Esophagus (tissue), 2 donors: ENCODE measurements around the gene CYB5B. TPM values are rescaled to one million over a fixed set of nuclear protein-coding genes. Genes with fewer than 3 reads are reported as not detected.
A peak's percentile ranks its signal among the peaks of the same experiment; 100 is the strongest.

Experiments
- H3K27ac ChIP-seq, 2 donors: one replicate each; pipeline ENCODE4 v1.5.1; 2013; ENCODE audit warnings: low read depth in 2 of 2, mild to moderate bottlenecking in 2 of 2, inconsistent platforms in 1 of 2, low read length in 1 of 2, moderate library complexity in 1 of 2
- H3K27me3 ChIP-seq, 2 donors: one replicate each; pipeline ENCODE4 v1.6.1; 2013; ENCODE audit warnings: low read length in 2 of 2, control low read depth in 1 of 2, mild to moderate bottlenecking in 1 of 2; ENCODE audit not compliant: insufficient read depth in 2 of 2, control insufficient read depth in 1 of 2
- H3K36me3 ChIP-seq, 2 donors: one replicate each; pipeline ENCODE4 v1.6.1; 2013; ENCODE audit warnings: low read length in 1 of 2; ENCODE audit not compliant: control insufficient read depth in 2 of 2, insufficient read depth in 2 of 2
- H3K4me1 ChIP-seq, 2 donors: one replicate each; pipeline ENCODE4 v1.6.1; 2013; ENCODE audit warnings: low read length in 1 of 2; ENCODE audit not compliant: control insufficient read depth in 2 of 2, insufficient read depth in 2 of 2
- H3K4me3 ChIP-seq, 2 donors: one replicate each; pipeline ENCODE4 v1.5.1; 2013; ENCODE audit warnings: low read length in 2 of 2, mild to moderate bottlenecking in 2 of 2, low read depth in 1 of 2, moderate library complexity in 1 of 2
- H3K9me3 ChIP-seq, 2 donors: one replicate each; pipeline ENCODE4 v1.6.1; 2013; ENCODE audit warnings: mild to moderate bottlenecking in 2 of 2, low read depth in 1 of 2, low read length in 1 of 2, moderate library complexity in 1 of 2; ENCODE audit not compliant: control insufficient read depth in 2 of 2, insufficient read depth in 1 of 2
- WGBS, 2 donors: extraction: QIAGEN DNeasy Blood & Tissue Kit; methylation state at CpG; one replicate each; pipeline ENCODE4 v1.1.7; 2013; 5-methylcytosine and 5-hydroxymethylcytosine counted together
- polyA plus RNA-seq, 2 donors: library from polyadenylated mRNA; stranded (reverse); fragments of 200-250 nt; gene quantifications; one replicate each; pipeline ENCODE4 v1.2.3, GENCODE V29; 2013
- donor health status: healthy with polysubstance abuse.
- donor health status: Bipolar disorder and iron deficiency.

The CYB5B gene
- polyA plus RNA-seq, 2 donors = 41.1 to 64.9 TPM

DNA sequence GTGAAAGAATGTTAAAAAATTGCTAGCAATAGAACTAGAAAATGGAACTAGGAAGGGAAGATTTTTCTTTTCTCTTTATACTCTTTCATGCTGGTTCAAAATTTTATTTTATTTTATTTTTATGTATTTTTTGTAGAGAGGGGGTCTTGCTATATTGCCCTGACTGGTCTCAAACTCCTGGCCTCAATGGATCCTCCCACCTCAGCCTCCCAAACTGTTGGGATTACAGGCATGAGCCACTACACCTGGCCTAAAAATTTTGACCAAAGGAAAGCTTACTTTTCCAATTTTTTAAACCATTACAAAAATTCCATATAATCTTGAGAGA lies 28.6 kb upstream of the CYB5B start:
- Histone ChIP-seq H3K4me1 (peaks cover 0 to 3% of the 10 kb centered on the region in 2 donors), H3K27ac (peak overlapping the region in 1 of 2 donors; percentile 29), H3K4me3 (no peak overlapping the region)

GRCh38 chr16:69396187-69397061 lies 28.0 kb upstream of the CYB5B start:
- 23 to 28% methylated on average over 13 of the region's 13 CpGs for WGBS, 2 donors
- no peak overlapping the region for H3K4me3 ChIP-seq

More for the DNA sequence above, 28.6 kb upstream of the CYB5B start:
- no peaks in the 10 kb centered on the region for H3K36me3 ChIP-seq
- H3K9me3 ChIP-seq = no peaks in the 10 kb centered on the region
- H3K27me3 ChIP-seq = no peaks in the 10 kb centered on the region

DNA sequence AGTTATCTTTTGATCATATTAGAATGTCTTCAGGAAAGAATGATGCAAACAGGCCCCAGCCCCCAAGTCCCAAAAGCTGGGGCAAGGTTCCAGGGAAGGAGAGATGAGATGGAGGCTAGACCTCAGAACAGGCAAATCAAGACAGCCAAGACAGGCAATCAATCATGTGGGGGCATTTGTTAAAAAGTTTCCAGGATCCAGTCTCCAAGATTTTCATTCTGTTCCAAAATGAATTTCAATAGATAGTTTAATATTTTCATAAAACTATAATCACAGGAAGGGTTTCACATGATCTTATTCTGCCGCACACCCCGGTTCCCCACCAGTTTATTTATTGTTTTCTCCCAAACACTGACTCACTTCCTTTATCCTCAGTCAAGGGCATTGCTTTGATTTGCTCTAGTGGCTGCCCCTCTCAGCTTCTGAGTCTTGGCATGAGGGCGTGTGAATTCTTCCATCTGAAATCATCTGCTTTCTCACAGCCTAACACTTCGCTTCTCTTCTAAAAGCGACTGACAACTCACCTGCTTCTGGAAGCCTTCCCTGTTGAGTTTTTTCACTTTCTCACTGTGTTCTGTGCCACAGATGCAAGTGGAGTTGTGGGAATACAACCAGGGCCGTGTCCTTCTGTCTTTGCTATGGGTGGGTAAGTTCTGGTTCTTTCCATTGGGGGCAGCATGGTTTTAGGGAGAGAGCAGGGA lies 26.4 kb upstream of the CYB5B start:
- no peak overlapping the region for H3K4me3 ChIP-seq
- WGBS, 2 donors = 26 to 28% methylated on average over 6 of the region's 6 CpGs
- H3K4me1 ChIP-seq = peaks cover 0 to 3% of the 10 kb centered on the region in 2 donors
- H3K27ac ChIP-seq = peak overlapping the region in 1 of 2 donors; percentile 51
- H3K9me3 ChIP-seq = no peaks in the 10 kb centered on the region
- H3K27me3 ChIP-seq = no peaks in the 10 kb centered on the region
- H3K36me3 ChIP-seq = no peaks in the 10 kb centered on the region

More at GRCh38 chr16:69396187-69397061, 28.0 kb upstream of the CYB5B start:
- peaks cover 0 to 3% of the 10 kb centered on the region in 2 donors for H3K4me1 ChIP-seq
- no peaks in the 10 kb centered on the region for H3K27me3 ChIP-seq
- H3K9me3 ChIP-seq = no peaks in the 10 kb centered on the region
- peak overlapping the region in 1 of 2 donors; percentile 52 for H3K27ac ChIP-seq
- no peaks in the 10 kb centered on the region for H3K36me3 ChIP-seq

DNA sequence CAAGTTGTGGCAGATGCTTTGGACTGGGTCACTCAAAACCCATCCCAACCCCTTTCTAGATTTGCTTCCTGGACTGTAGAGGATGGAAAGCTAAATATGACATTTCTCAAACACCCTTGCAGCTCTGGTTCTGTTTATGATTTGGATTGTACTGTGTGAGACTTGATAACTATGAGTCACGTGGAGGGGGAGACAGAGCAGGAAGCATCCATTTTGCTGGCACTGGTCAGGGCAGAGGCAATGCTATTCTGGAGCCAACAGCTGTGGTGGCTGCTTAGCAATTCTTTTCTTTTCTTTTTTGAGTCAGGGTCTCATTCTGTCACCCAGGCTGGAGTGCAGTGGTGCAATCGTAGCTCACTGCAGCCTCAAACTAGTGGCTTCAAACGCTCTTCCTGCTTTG lies 25.1 kb upstream of the CYB5B start:
- 57 to 61% methylated on average over 3 of the region's 3 CpGs for WGBS, 2 donors
- Histone ChIP-seq H3K9me3 (no peaks in the 10 kb centered on the region), H3K27ac (no peak overlapping the region), H3K4me1 (peaks cover 0 to 4% of the 10 kb centered on the region in 2 donors), H3K4me3 (no peak overlapping the region), H3K27me3 (no peaks in the 10 kb centered on the region), H3K36me3 (no peaks in the 10 kb centered on the region)

GRCh38 chr16:69402439-69402838 lies 22.0 kb upstream of the CYB5B start:
- H3K4me3 ChIP-seq = no peak overlapping the region
- H3K27me3 ChIP-seq = no peaks in the 10 kb centered on the region
- H3K9me3 ChIP-seq = no peaks in the 10 kb centered on the region
- no peak overlapping the region for H3K27ac ChIP-seq
- 34 to 38% methylated on average over 4 of the region's 4 CpGs for whole genome bisulfite sequencing, 2 donors
- peaks cover 0 to 6% of the 10 kb centered on the region in 2 donors for H3K4me1 ChIP-seq
- H3K36me3 ChIP-seq = no peaks in the 10 kb centered on the region

DNA sequence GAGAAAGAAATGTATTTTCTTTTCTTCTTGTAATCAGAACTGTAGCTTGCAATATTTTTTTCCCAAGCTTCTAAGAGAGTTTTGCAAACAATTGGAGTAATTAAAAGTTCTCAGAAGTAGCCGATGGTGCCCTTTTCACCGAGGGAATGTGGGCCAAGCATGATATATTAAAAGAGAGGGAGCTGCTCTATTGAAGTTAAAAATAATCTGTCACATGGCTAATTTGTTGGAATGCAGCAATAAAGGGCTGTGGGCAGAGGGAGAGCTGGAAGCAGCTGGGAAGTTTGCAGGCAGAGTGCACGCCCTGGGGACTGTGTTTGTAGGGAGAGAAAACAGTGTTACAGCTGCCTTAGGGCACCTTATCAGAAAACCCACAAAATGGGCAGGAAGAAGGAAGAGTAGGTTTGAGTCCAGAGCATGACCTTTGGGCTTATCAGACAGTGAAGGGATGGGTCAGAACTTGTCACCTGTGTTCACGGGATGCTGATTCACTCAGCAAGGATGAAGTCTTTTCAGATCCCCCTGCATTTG lies 20.1 kb upstream of the CYB5B start:
- Histone ChIP-seq H3K27ac (peak overlapping the region in 1 of 2 donors; percentile 1), H3K9me3 (no peaks in the 10 kb centered on the region), H3K4me3 (no peak overlapping the region), H3K4me1 (peaks cover 0 to 8% of the 10 kb centered on the region in 2 donors), H3K27me3 (no peaks in the 10 kb centered on the region), H3K36me3 (no peaks in the 10 kb centered on the region)
- WGBS, 2 donors = 13 to 16% methylated on average over 4 of the region's 4 CpGs

- Histone ChIP-seq H3K9me3 (no peaks in the 10 kb centered on the region), H3K27me3 (no peaks in the 10 kb centered on the region), H3K27ac (peak overlapping the region in 1 of 2 donors; percentile 15), H3K36me3 (no peaks in the 10 kb centered on the region), H3K4me3 (no peak overlapping the region), H3K4me1 (peaks cover 0 to 5% of the 10 kb centered on the region in 2 donors)
- WGBS, 2 donors = 50 to 75% methylated on average over 2 of the region's 2 CpGs
Observed at GRCh38 chr16:69405326-69405725, 19.1 kb upstream of the CYB5B start.

- Histone ChIP-seq H3K27me3 (no peaks in the 10 kb centered on the region), H3K36me3 (no peaks in the 10 kb centered on the region), H3K4me1 (peaks cover 0 to 5% of the 10 kb centered on the region in 2 donors), H3K4me3 (no peak overlapping the region), H3K9me3 (no peaks in the 10 kb centered on the region), H3K27ac (peak overlapping the region; percentile 17 to 24)
- 34 to 48% methylated on average over 5 of the region's 5 CpGs for WGBS, 2 donors
Observed at GRCh38 chr16:69405757-69406156, 18.7 kb upstream of the CYB5B start.

DNA sequence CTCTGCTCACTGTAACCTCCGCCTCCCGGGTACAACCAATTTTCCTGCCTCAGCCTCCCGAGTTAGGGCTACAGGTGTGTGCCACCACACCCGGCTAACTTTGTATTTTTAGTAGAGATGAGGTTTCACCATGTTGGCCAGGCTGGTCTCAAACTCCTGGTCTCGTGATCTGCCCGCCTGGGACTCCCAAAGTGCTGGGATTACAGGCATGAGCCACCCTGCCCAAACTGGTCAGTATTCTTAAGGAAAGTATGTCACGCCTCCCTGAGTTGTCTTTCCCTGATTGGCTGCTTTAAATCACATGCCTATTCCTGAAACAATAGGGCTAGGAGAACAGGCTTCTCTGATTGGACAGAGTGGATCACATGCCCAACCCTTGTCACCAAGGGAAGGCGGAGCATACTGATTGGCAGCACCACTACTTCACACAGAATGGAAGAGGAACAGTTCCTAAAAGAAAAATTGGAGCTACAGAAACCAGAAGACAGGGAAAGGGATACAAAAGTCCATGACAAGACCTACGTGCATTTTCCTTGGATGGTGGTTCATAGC lies 17.6 kb upstream of the CYB5B start:
- no peaks in the 10 kb centered on the region for H3K9me3 ChIP-seq
- no peak overlapping the region for H3K4me3 ChIP-seq
- no peak overlapping the region for H3K27ac ChIP-seq
- no peaks in the 10 kb centered on the region for H3K27me3 ChIP-seq
- H3K4me1 ChIP-seq = peaks cover 0 to 5% of the 10 kb centered on the region in 2 donors
- 94 to 96% methylated on average over 9 of the region's 9 CpGs for WGBS, 2 donors
- no peaks in the 10 kb centered on the region for H3K36me3 ChIP-seq
